Measurements from ENCODE around the gene RAPGEF4.

Gene RAPGEF4

DNA sequence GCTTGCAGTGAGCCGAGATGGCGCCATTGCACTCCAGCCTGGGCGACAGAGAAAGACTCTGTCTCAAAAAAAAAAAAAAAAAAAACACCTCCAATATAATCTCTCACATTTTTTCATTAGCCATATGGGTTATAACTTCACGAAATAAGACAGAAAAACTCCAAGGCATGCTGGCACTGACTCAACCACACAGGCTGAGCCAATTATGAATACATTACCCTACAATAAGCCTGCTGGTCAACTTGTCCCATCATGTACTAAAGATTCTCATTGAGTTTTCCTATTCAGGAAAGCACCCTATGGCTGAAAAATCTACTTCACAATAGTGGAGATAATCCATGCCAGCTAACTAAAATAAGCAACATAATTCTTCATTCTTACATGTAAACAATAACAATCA, 327.2 kb downstream of the RAPGEF4 start:
- no peaks in the 10 kb centered on the region for H3K36me3 ChIP-seq (ENCODE audit: insufficient read depth, low read length)
- H3K4me1 ChIP-seq (ENCODE audit: control insufficient read depth, insufficient read depth, low read length, unreplicated experiment): no peaks in the 10 kb centered on the region
- no peak overlapping the region for H3K27ac ChIP-seq (ENCODE audit: low read depth, low read length)
- no peaks in the 10 kb centered on the region for H3K27me3 ChIP-seq (ENCODE audit: insufficient read depth, low read length)
- H3K4me3 ChIP-seq (ENCODE audit: low read depth, low read length): no peak overlapping the region
- no peaks in the 10 kb centered on the region for H3K79me2 ChIP-seq (ENCODE audit: control insufficient read depth, insufficient read depth, low read length, unreplicated experiment)
- H2AFZ ChIP-seq (ENCODE audit: low read length, unreplicated experiment): no peak overlapping the region

DNA sequence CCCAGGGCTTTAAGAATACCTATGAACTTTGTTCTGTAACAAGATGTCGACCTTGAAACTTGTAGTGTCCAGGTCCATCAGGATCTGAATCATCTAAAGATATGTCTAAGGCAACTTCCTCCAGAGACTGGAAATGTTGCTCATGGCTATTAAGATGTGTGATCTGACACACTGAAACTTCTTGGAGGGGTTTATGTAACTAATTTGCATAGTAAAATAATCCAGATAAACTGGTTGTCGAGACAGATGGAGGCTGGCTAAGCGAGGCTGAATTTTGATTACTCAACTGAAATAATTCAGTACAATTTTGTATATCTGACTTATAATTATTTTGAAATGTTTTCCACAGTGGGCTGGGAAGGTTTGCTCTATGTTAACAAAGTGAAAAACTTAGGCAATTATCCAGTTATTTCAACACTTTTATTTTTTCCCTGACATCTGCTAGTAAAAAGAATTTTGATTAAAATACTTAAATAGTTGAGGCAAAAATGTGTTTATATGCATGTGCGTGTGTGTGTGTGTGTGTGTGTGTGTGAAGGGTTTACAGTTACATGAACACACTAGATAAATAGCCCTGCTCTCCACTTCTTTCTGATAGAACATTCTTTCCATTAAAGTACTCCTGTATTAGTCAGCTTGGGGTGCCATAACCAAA, 328.6 kb downstream of the RAPGEF4 start:
- H3K27me3 ChIP-seq (ENCODE audit: insufficient read depth, low read length): no peaks in the 10 kb centered on the region
- H3K36me3 ChIP-seq (ENCODE audit: insufficient read depth, low read length): no peaks in the 10 kb centered on the region
- H3K4me3 ChIP-seq (ENCODE audit: low read depth, low read length): no peak overlapping the region
- H3K79me2 ChIP-seq (ENCODE audit: control insufficient read depth, insufficient read depth, low read length, unreplicated experiment): no peaks in the 10 kb centered on the region
- no peak overlapping the region for H3K27ac ChIP-seq (ENCODE audit: low read depth, low read length)
- H3K4me1 ChIP-seq (ENCODE audit: control insufficient read depth, insufficient read depth, low read length, unreplicated experiment): no peaks in the 10 kb centered on the region
- no peak overlapping the region for H2AFZ ChIP-seq (ENCODE audit: low read length, unreplicated experiment)

DNA sequence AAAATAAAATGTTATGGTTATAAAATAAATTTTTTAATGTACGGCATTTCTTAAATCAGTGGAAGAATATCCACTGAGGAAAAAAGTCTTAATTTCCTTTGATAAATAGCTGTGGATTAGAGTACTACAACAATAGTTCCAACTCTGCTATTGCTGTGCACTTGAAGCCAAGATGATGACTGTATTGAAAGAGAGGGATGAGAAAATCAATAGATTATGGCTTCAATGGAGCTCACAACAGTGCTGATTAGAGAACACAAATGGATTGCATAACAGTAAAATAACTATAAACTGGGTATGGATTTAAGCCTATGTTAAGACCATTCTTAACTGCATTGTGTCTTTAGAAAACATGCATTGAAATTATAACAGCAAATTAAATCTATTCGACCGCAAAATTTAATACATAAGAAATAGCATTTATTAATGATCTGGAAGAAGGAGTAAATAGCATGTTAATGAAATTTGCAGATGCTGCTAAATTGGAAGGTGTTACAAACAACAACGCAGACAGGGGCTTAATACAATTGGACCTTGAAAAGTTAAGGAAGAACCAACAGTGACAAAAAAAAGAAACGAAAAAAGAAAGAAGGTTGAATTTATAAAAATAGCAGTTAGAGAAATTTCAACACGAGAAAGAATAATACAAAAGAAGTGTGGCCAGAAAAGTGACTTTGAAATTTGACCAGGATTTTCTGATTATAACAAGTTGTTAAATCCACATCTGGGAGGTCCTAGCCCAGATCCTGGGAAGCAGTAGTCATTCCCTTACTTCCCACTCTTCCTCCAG, 331.4 kb downstream of the RAPGEF4 start:
- H3K27ac ChIP-seq (ENCODE audit: low read depth, low read length): no peak overlapping the region
- H3K4me3 ChIP-seq (ENCODE audit: low read depth, low read length): no peak overlapping the region
- H2AFZ ChIP-seq (ENCODE audit: low read length, unreplicated experiment): no peak overlapping the region
- H3K4me1 ChIP-seq (ENCODE audit: control insufficient read depth, insufficient read depth, low read length, unreplicated experiment): no peaks in the 10 kb centered on the region
- H3K27me3 ChIP-seq (ENCODE audit: insufficient read depth, low read length): no peaks in the 10 kb centered on the region
- no peaks in the 10 kb centered on the region for H3K36me3 ChIP-seq (ENCODE audit: insufficient read depth, low read length)
- H3K79me2 ChIP-seq (ENCODE audit: control insufficient read depth, insufficient read depth, low read length, unreplicated experiment): no peaks in the 10 kb centered on the region

DNA sequence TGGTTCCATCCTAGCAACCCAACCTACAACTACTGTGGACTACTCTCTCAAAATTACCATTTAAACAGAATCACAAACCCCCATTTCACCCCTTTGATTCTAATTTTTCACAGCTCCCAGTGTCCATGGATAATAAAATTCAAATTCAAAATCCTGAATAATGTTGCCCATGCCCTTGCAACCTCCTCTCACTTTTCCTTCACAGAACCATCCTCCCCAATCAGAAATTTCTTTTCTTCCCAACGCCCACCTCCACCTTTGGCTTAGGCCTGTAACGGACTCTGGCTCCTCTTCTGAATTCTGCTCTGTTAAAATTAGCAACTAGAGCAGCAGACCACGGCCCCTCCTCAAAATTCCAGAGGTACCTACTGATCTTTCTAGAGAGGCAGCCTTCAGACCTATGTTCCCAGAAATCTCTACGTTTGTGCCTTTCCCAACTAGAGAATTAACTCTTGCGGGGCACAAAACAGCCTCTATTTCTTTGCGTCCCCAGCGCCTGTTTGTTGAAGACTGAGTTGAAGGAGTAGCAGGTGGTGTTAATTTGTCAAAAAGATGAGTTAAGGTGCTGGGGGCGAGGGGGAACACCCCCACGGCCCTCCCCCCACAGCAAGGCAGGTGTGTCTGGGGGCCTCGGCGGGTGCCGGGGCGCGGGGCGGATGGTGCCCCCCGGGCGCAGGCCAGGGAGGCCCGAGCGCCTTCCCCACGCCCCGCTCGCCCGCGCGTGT, 339.6 kb downstream of the RAPGEF4 start:
- Histone ChIP-seq H3K79me2 (ENCODE audit: control insufficient read depth, insufficient read depth, low read length, unreplicated experiment) (peaks cover 36% of the 10 kb centered on the region), H3K4me3 (ENCODE audit: low read depth, low read length) (peak overlapping the region; percentile 85), H3K27ac (ENCODE audit: low read depth, low read length) (peak overlapping the region; percentile 91; the same call in 1 of the 2 replicates), H3K4me1 (ENCODE audit: control insufficient read depth, insufficient read depth, low read length, unreplicated experiment) (peaks cover 35% of the 10 kb centered on the region), H2AFZ (ENCODE audit: low read length, unreplicated experiment) (peak overlapping the region; percentile 70), H3K36me3 (ENCODE audit: insufficient read depth, low read length) (no peaks in the 10 kb centered on the region), H3K27me3 (ENCODE audit: insufficient read depth, low read length) (no peaks in the 10 kb centered on the region)

DNA sequence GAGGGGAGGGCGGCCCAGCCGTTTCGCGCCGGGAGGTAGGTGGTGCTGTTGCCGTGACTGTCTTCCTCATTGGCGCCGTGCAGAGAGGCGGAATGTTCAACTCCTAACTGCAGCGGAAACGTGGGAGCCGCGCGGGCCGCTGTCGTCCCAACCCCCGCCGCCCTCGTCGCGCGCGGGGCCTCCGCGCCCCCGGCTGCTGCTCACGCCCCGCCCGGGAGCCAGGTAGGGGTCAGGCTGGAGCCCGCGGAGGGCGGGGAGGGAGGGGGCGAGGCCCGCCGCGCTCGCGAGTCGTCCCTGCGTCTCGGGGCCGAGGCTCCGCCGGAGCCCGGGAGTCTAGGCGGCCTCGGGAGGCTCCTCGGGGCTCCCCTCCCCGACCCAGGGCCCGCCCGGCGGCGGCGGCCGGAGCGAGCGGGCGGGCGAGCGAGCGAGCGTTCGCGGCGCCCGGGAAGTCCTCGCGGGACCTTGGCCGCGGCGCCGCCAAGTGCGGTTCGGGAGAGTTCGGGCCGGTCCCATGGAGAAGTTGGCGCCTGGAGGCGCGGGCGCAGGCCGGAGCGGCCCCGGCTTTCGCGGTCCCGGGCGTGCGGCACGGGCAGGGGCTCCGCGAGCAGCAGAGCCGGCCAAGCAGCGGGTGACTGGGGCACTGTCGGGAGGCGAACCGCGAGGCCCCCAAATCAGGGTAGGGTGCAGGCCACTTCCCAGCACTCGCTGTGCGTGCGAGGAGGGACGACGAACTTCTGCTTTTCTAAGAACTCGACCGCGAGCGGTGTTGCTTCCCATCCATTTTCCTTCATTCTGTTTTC, 340.3 kb downstream of the RAPGEF4 start, which contains the start of gene MAP3K20:
TSS of gene MAP3K20 (plus strand) at position 66 of the 800 bp plus-strand sequence. CDS start 15,186 bp downstream, outside the sequence.
- Histone ChIP-seq H3K27ac (ENCODE audit: low read depth, low read length) (peak within 1 kb of the TSS; percentile 91), H3K4me3 (ENCODE audit: low read depth, low read length) (peak within 1 kb of the TSS; percentile 85)

DNA sequence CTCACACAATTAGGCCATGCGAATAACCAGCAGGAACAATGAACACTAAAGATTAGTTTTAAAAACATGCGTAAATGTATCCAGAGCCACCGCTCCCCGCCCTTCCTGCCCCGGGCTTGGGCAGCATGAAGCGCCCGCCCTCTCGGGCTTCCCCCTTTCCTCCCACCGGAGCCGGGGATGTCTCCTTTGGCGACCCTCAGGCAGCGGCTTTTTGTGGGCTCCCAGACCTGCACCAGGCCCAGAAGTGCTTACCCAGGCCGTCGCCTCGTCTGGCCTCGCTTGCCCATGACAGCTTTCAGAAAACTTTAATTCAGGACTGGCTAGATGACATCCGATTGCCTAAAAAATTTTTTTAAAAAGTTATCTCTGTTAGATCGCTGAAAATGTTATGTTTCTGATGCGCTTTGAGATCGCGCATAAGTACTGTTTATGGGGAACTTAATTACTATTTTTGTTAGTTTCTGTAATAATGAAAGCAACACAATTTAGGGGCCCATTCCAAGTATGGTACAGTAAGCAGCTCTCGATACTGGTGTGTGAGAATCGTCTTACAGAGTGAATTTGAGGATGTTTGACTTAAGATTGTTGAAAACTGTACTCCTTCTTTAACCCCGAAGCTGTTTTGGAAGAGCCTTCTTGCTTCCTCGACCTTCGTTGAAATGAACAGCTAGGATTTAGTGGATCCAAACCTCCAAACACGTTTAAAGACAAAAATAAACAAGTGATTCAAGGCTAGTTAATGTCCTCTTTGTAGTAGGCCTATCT, 341.1 kb downstream of the RAPGEF4 start:
- Histone ChIP-seq H2AFZ (ENCODE audit: low read length, unreplicated experiment) (peak overlapping the region; percentile 70), H3K4me3 (ENCODE audit: low read depth, low read length) (peak overlapping the region; percentile 85), H3K4me1 (ENCODE audit: control insufficient read depth, insufficient read depth, low read length, unreplicated experiment) (peaks cover 44% of the 10 kb centered on the region), H3K27me3 (ENCODE audit: insufficient read depth, low read length) (no peaks in the 10 kb centered on the region), H3K27ac (ENCODE audit: low read depth, low read length) (peak overlapping the region; percentile 91), H3K36me3 (ENCODE audit: insufficient read depth, low read length) (0 out of 2 replicates have a peak, but pooled peaks cover 6% of the 10 kb centered on the region), H3K79me2 (ENCODE audit: control insufficient read depth, insufficient read depth, low read length, unreplicated experiment) (peaks cover 50% of the 10 kb centered on the region)

More for the DNA sequence above, 340.3 kb downstream of the RAPGEF4 start, which contains the start of gene MAP3K20:
- H3K27me3 ChIP-seq (ENCODE audit: insufficient read depth, low read length): no peaks in the 10 kb centered on the region
- H3K79me2 ChIP-seq (ENCODE audit: control insufficient read depth, insufficient read depth, low read length, unreplicated experiment): peaks cover 42% of the 10 kb centered on the region
- no peaks in the 10 kb centered on the region for H3K36me3 ChIP-seq (ENCODE audit: insufficient read depth, low read length)
- peak within 1 kb of the TSS; percentile 70 for H2AFZ ChIP-seq (ENCODE audit: low read length, unreplicated experiment)
- peaks cover 41% of the 10 kb centered on the region for H3K4me1 ChIP-seq (ENCODE audit: control insufficient read depth, insufficient read depth, low read length, unreplicated experiment)

DNA sequence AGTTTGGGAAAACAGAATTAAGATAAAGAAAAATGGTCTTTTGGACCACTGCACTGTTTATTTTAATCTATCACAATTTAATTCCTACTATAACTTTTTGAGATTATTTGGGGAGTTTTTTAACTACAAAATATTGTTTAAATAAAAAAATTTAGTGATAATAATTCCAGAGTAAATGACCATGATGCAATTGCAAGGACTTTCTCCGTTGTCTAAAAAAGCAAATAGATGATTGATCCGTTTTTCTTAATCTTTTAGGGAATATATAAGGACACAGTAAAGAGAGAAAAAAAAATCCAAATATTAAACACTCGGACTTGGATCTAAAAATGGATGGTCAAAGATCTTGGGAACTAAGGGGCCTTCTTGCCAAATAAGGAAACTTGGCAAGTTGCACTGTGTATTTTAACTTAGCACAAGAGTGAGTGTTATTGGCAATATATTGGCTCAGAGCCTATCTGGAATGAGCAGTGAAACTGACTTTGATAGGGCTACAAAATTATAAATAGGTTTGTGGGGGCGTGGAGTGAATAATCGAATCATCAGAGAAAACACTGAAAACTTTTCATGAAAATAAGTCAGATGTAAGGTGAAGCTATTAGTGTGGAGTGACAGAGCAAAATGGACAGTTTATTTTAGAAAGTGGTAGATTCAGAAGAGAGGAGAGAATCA, 342.0 kb downstream of the RAPGEF4 start:
- peaks cover 58% of the 10 kb centered on the region for H3K79me2 ChIP-seq (ENCODE audit: control insufficient read depth, insufficient read depth, low read length, unreplicated experiment)
- peak overlapping the region; percentile 91 for H3K27ac ChIP-seq (ENCODE audit: low read depth, low read length)
- peaks cover 44% of the 10 kb centered on the region for H3K4me1 ChIP-seq (ENCODE audit: control insufficient read depth, insufficient read depth, low read length, unreplicated experiment)
- 0 out of 2 replicates have a peak, but pooled peaks cover 6% of the 10 kb centered on the region for H3K36me3 ChIP-seq (ENCODE audit: insufficient read depth, low read length)
- H2AFZ ChIP-seq (ENCODE audit: low read length, unreplicated experiment): no peak overlapping the region
- H3K27me3 ChIP-seq (ENCODE audit: insufficient read depth, low read length): no peaks in the 10 kb centered on the region
- H3K4me3 ChIP-seq (ENCODE audit: low read depth, low read length): peak overlapping the region; percentile 85

DNA sequence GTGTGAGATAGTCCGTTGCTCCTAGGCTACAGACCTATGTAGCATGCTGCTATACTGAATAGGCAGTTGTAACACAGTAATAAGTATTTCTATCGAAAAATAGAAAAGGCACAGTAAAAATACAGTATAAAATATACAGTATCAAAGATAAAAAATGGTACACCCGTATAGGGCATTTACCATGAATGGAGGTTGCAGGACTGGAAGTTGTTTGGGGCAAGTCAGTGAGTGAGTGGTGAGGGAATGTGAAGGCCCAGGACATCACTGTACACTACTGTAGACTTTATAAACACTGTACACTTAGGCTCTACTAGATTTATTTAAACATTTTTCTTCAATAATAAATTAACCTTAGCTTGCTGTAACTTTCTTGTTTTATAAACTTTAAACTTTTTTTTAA, 343.5 kb downstream of the RAPGEF4 start:
- Histone ChIP-seq H3K27me3 (ENCODE audit: insufficient read depth, low read length) (no peaks in the 10 kb centered on the region), H3K4me3 (ENCODE audit: low read depth, low read length) (0 out of 2 replicates have a peak overlapping the region, but pooled peaks have one; percentile 85), H3K27ac (ENCODE audit: low read depth, low read length) (peak overlapping the region; percentile 91), H3K36me3 (ENCODE audit: insufficient read depth, low read length) (0 out of 2 replicates have a peak, but pooled peaks cover 6% of the 10 kb centered on the region), H3K79me2 (ENCODE audit: control insufficient read depth, insufficient read depth, low read length, unreplicated experiment) (peaks cover 68% of the 10 kb centered on the region), H3K4me1 (ENCODE audit: control insufficient read depth, insufficient read depth, low read length, unreplicated experiment) (peaks cover 38% of the 10 kb centered on the region), H2AFZ (ENCODE audit: low read length, unreplicated experiment) (no peak overlapping the region)
